Measurements from ENCODE around the gene SPTLC2.

SPTLC2 gene

DNA sequence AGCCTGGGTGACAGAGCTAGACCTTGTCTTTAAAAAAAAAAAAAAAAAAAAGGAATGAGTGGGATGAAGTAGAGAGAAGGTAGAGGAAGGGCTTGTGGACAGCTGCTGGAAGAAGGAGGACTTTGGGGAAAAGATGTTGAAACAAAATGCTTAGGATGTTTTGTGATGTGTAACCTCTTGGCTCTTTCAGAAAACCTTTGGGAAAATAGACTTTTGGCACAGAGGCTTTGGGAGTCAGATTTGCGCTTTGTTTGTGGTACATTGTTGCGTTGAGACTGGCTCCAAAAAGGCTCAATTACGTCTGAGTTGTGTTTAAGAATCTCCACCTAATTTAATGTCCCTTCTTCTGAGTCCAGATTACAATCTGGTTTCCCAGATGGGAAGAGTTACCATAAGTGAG is 32.9 kb upstream of the SPTLC2 start:
- no peak for TF ChIP-seq CTCF (conservative IDR thresholded peaks at IDR 0.05; ENCODE audit: low read depth, low read length)
- H3K4me3 ChIP-seq (ENCODE audit: low read length): no peak overlapping the region
- DNase-seq (ENCODE audit: low read depth): no peak

DNA sequence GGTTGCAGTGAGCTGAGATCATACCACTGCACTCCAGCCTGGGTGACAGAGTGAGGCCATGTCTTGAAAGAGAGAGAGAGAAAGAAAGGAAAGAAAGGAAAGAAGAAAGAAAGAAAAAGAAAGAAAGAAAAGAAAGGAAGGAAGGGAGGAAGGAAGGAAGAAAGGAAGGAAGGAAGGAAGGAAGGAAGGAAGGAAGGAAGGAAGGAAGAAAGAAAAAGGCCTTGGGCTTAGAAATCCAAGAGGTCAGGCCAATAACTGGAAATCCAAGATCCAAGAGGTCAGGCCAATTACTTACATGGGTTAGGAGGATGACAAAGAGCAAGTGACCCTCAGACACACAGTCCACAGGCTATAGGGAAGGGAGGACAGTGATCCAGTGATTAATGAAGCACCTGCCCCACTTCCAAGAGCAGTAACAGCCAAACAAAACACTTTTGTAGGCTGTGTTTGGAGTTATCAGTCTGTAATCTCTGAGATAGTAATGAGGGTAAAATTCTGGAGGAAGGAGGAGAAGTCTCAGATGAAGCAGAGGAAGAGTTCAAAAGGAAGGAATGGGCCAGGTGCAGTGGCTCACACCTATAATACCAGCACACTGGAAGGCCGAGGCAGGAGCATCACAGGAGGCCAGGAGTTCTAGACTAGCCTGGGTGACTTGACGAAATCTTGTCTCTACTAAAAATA is 32.2 kb upstream of the SPTLC2 start:
- TF ChIP-seq CTCF (conservative IDR thresholded peaks at IDR 0.05; ENCODE audit: low read depth, low read length): no peak
- no peak for DNase-seq (ENCODE audit: low read depth)

GRCh38 chr14:77647853-77648252 is 31.4 kb upstream of the SPTLC2 start:
- DNase-seq (ENCODE audit: low read depth): no peak
- no peak overlapping the region for H3K4me3 ChIP-seq (ENCODE audit: low read length)
- TF ChIP-seq CTCF (conservative IDR thresholded peaks at IDR 0.05; ENCODE audit: low read depth, low read length): no peak

More for the DNA sequence above, 32.2 kb upstream of the SPTLC2 start:
- H3K4me3 ChIP-seq (ENCODE audit: low read length): no peak overlapping the region

GRCh38 chr14:77646907-77647306 is 30.5 kb upstream of the SPTLC2 start:
- no peak for TF ChIP-seq CTCF (conservative IDR thresholded peaks at IDR 0.05; ENCODE audit: low read depth, low read length)
- no peak for DNase-seq (ENCODE audit: low read depth)
- H3K4me3 ChIP-seq (ENCODE audit: low read length): no peak overlapping the region

GRCh38 chr14:77645520-77646230 is 29.2 kb upstream of the SPTLC2 start:
- DNase-seq (ENCODE audit: low read depth): no peak
- no peak for TF ChIP-seq CTCF (conservative IDR thresholded peaks at IDR 0.05; ENCODE audit: low read depth, low read length)
- H3K4me3 ChIP-seq (ENCODE audit: low read length): no peak overlapping the region

DNA sequence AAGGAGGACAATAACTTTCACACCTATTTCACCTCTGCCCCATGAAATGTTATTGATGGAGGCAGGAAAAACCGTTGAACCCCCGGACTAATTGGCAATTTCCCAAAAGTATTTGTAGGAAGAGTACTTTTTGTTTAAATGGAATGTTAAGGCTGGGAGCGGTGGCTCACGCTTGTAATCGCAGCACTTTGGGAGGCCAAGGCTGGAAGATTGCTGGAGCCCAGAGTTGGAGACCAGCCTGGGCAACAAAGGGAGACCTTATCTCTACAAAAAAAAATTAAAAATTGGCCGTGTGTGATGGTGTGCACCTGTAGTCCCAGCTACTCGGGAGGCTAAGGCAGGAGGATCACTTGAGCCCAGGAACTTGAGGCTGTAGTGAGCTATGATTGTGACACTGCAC is 26.0 kb upstream of the SPTLC2 start:
- no peak for TF ChIP-seq CTCF (conservative IDR thresholded peaks at IDR 0.05; ENCODE audit: low read depth, low read length)
- no peak for DNase-seq (ENCODE audit: low read depth)
- H3K4me3 ChIP-seq (ENCODE audit: low read length): no peak overlapping the region
